GM18907 (cell line): Measurements from ENCODE around the gene YIPF2.
"Not testable (repeated sequence)": the region's sequence is repeated elsewhere in the genome, so short reads cannot be mapped to it uniquely, and the experiment has no call there.

Experiments used
- ATAC-seq: cut with Tn5 transposase; IDR thresholded peaks from one replicate; pipeline ENCODE4 v1.9.1; 2021; ENCODE audit warnings: mild to moderate bottlenecking, moderate library complexity; ENCODE audit not compliant: unreplicated experiment

YIPF2 gene

GRCh38 chr19:10941649-10942048 lies 13.2 kb upstream of the YIPF2 start:
- ATAC-seq = not testable (repeated sequence)

GRCh38 chr19:10936661-10937084 lies 8.2 kb upstream of the YIPF2 start:
- ATAC-seq = no peak

DNA sequence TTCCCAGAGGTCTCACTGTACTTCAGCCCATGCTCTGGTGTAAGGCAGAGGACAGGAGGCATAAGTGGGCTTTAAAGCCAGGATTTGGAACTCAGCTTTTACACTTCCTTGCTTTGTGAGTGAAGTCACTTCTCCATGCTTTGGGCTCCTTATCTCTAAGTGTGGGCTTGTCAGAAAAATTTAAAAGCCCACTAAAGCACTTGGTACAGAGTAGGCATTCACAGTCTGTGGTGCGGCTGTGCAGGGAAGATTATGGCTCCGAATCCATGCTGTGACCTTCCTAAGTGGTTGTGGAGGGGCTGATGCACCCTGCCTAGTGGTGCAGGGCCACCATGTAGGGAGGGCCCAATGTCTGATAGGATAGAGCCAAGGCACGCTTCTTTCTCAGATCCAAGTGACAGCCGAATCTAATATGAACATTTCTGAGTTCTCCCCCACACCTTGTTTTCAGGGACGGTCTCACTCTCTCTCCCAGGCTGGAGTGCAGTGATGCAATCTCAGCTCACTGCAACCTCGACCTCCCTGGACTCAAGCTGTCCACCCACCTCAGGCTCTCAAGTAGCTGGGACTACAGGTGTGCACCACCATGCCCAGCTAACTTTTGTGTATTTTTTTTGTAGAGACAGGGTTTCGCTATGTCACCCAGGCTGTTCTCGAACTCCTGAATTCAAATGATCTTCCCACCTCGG lies 7.1 kb upstream of the YIPF2 start:
- no peak for ATAC-seq

DNA sequence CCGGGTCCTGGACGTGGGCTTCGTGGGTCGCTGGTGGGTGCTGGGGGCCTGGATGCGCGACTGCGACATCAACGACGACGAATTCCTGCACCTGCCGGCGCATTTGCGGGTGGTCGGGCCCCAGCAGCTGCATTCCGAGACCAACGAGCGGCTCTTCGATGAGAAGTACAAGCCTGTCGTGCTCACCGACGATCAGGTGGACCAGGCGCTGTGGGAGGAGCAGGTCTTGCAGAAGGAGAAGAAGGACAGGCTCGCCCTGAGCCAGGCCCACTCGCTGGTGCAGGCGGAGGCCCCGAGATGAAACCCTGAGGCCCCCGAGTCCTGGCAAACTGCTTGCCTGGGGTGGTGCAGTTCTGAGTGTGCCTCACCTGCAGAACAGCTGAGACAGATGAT lies 959 bp upstream of the YIPF2 start:
- no peak for ATAC-seq

GRCh38 chr19:10927730-10928562 lies 493 bp downstream of the YIPF2 start:
- ATAC-seq = peak; percentile 6

DNA sequence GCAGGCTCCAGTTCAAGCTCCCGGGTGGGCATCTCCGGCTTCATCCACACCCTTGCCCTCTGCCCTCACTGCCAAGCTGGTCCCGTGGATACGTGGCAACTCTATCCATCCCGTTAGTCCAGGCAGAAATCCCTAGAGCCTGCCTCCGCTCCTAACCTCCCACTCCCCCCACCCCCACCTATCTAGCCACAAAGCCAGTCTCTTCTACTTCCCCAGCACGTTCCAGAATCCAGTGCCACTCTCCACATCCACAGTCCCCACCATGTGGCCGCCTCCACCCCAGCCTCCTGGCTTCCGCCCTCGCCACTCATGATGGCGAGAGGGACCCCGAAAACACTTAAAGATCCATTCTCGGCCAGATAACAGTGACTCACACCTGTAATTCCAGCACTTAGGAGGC lies 3.8 kb downstream of the YIPF2 start:
- no peak for ATAC-seq

GRCh38 chr19:10923260-10924112 lies 5.0 kb downstream of the YIPF2 start:
- no peak for ATAC-seq

- ATAC-seq = no peak
Observed at GRCh38 chr19:10922638-10923014, 5.8 kb downstream of the YIPF2 start.

DNA sequence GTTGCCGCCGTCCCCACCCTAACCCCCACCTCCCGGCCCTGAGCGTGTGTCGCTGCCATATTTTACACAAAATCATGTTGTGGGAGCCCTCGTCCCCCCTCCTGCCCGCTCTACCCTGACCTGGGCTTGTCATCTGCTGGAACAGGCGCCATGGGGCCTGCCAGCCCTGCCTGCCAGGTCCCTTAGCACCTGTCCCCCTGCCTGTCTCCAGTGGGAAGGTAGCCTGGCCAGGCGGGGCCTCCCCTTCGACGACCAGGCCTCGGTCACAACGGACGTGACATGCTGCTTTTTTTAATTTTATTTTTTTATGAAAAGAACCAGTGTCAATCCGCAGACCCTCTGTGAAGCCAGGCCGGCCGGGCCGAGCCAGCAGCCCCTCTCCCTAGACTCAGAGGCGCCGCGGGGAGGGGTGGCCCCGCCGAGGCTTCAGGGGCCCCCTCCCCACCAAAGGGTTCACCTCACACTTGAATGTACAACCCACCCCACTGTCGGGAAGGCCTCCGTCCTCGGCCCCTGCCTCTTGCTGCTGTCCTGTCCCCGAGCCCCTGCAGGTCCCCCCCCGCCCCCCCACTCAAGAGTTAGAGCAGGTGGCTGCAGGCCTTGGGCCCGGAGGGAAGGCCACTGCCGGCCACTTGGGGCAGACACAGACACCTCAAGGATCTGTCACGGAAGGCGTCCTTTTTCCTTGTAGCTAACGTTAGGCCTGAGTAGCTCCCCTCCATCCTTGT lies 6.4 kb downstream of the YIPF2 start:
- no peak for ATAC-seq

DNA sequence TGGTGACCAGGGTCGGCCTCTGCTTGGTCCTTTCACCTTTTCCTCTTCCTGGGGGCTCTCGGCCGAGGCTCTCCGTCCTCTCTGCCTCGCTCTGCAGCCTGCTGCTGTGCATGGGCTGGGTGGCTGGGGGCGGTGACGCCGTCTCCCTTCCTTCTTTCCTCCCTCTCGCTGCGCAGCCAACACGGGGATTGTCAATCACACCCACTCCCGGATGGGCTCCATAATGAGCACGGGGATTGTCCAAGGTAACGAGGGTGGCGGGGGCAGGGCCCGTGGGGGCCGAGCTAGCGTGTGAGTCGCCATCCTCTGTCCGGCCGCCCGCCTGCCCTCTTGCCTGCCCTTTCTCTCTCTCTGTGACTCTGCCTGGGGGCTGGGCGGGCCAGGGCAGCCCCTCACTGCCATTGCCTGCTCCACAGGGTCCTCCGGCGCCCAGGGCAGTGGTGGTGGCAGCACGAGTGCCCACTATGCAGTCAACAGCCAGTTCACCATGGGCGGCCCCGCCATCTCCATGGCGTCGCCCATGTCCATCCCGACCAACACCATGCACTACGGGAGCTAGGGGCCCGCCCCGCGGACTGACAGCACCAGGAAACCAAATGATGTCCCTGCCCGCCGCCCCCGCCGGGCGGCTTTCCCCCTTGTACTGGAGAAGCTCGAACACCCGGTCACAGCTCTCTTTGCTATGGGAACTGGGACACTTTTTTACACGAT lies 7.1 kb downstream of the YIPF2 start:
- ATAC-seq = no peak

DNA sequence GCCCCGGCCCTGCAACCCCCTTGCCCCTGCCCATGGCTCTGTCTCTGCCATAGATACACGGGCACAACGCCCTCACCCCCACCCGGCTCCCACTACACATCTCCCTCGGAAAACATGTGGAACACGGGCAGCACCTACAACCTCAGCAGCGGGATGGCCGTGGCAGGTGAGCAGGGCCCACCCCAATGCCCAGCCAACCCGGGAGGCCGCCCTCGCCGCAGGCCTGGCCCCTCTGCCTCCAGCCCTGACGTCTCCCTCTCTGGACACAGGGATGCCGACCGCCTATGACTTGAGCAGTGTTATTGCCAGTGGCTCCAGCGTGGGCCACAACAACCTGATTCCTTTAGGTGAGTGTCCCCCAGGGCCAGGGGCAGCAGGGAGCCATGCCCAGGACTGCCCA lies 7.7 kb downstream of the YIPF2 start:
- ATAC-seq = no peak

- ATAC-seq = no peak
Observed at GRCh38 chr19:10920288-10920655, 8.2 kb downstream of the YIPF2 start.

- no peak for ATAC-seq
Observed at GRCh38 chr19:10919352-10920287, 8.8 kb downstream of the YIPF2 start.

- no peak for ATAC-seq
Observed at GRCh38 chr19:10918359-10918758, 10.1 kb downstream of the YIPF2 start.

DNA sequence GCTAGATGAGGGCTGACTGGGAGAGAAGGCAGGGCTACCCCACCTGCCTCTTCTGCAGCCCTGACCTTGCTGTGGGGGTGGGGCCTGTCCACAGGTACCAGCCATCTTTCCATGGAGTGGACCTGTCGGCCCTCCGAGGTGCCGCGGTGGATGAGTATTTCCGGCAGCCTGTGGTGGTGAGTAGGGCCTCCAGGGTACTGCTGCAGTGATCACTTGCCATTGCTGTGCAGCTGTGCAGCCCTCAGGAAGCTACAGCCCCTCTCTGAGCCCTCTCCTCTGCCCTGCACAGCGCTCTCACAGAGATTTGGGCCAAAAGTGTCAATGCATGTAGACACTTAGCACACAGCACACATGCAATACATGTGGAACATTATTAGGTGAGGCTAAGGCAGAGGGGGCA lies 11.8 kb downstream of the YIPF2 start:
- no peak for ATAC-seq

DNA sequence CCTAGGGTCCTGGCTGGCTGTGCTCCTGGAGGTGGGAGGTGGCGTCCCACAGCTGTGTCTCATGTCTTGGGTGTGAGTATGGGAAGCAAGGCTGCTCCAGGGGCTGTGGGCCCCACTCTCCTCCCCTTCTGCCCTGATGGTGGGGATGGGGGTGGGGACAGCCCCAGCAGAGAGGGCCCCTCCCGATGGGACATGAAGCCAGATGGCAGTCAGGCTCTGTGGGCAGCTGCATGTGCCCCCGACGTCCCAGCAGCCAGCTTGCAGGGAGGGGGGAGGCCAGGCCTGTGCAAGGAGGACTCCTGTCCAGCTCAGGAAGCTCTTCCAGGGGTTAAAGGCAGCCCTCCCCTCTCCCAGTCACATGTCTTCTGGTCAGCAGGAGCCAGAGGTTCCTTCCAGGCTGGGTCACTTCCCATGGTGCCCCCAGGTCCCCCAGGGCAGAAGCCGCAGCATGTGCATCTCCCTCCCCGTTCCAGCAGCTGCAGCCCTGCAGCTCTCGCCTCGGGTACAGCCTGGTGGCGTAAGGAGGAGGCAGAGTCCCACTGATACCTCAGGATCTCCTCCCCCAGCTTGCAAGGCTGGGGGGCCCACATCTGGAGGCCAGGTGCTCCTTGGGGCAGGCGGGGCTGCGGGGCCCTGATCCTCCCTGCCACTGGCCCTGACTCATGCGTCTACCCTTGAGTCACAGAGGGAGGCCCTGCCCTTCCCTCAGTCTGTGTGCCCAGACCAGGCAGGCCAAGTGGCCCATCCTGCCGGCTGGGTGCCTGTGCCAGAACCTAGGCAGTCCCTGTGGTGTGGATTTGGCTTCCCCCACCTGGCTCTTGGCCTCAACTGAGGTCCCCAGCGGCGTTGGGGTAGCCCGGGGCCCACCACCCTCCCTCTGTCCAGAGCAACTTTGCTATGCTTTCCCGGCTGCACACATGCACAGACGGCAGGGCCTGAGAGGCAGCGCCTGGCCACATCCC lies 13.0 kb downstream of the YIPF2 start:
- no peak for ATAC-seq

DNA sequence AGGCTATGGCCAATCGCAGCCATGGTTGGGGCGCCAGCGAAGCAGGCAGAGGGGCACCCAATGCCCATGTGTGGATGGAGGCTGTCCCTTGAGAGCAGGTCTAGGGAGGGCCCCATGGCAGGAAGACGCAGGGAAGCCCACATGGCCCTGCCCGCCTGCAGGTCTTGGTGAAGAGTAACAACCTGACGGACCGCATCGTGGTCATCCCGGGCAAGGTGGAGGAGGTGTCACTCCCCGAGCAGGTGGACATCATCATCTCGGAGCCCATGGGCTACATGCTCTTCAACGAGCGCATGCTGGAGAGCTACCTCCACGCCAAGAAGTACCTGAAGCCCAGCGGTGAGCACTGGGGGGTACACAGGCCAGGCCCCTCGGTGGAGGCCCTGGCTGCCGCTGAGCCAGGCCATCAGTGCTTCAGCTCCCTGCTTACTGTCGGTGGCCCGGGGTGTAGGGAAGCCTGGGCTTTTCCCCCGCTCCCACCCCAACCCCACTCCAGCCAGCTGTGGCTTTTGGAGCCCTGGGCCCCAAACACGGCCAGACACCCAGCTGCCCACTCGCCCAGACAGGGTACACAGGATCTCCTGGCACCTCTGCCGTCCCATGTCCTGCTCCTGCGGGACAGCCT lies 14.6 kb downstream of the YIPF2 start:
- no peak for ATAC-seq

- ATAC-seq = no peak
Observed at GRCh38 chr19:10912619-10913018, 15.8 kb downstream of the YIPF2 start.
